ENCODE data around the gene CERT1.

The CERT1 gene

GRCh38 chr5:75389430-75389829 is 122.0 kb downstream of the CERT1 start:
- DNase-seq (ENCODE audit: low spot score) = no peak

GRCh38 chr5:75387806-75388205 is 123.6 kb downstream of the CERT1 start:
- DNase-seq (ENCODE audit: low spot score) = no peak

GRCh38 chr5:75384218-75384617 is 127.2 kb downstream of the CERT1 start:
- no peak for DNase-seq (ENCODE audit: low spot score)

- DNase-seq (ENCODE audit: low spot score) = no peak
Observed at GRCh38 chr5:75381456-75381855, 130.0 kb downstream of the CERT1 start.

GRCh38 chr5:75380099-75380498 is 131.3 kb downstream of the CERT1 start:
- no peak for DNase-seq (ENCODE audit: low spot score)

GRCh38 chr5:75375414-75375813 is 136.0 kb downstream of the CERT1 start:
- DNase-seq (ENCODE audit: low spot score) = no peak

- no peak for DNase-seq (ENCODE audit: low spot score)
Observed at GRCh38 chr5:75374394-75374814, 137.0 kb downstream of the CERT1 start.

GRCh38 chr5:75373862-75374261 is 137.6 kb downstream of the CERT1 start:
- DNase-seq (ENCODE audit: low spot score) = no peak

- DNase-seq (ENCODE audit: low spot score) = no peak
Observed at GRCh38 chr5:75368391-75368790, 143.0 kb downstream of the CERT1 start.

GRCh38 chr5:75367401-75367800 is 144.0 kb downstream of the CERT1 start:
- no peak for DNase-seq (ENCODE audit: low spot score)

- DNase-seq (ENCODE audit: low spot score) = no peak
Observed at GRCh38 chr5:75366787-75367186, 144.6 kb downstream of the CERT1 start.

- no peak for DNase-seq (ENCODE audit: low spot score)
Observed at GRCh38 chr5:75365740-75366139, 145.7 kb downstream of the CERT1 start.

GRCh38 chr5:75364571-75365280 is 146.7 kb downstream of the CERT1 start:
- no peak for DNase-seq (ENCODE audit: low spot score)

GRCh38 chr5:75363726-75364495 is 147.5 kb downstream of the CERT1 start:
- no peak for DNase-seq (ENCODE audit: low spot score)

GRCh38 chr5:75363111-75363510 is 148.3 kb downstream of the CERT1 start:
- no peak for DNase-seq (ENCODE audit: low spot score)

GRCh38 chr5:75362474-75362975 is 148.9 kb downstream of the CERT1 start:
- DNase-seq (ENCODE audit: low spot score) = no peak

GRCh38 chr5:75361310-75361709 is 150.1 kb downstream of the CERT1 start:
- no peak for DNase-seq (ENCODE audit: low spot score)

- DNase-seq (ENCODE audit: low spot score) = no peak
Observed at GRCh38 chr5:75358117-75358516, 153.3 kb downstream of the CERT1 start.

GRCh38 chr5:75356719-75357118 is 154.7 kb downstream of the CERT1 start:
- DNase-seq (ENCODE audit: low spot score) = no peak

- DNase-seq (ENCODE audit: low spot score) = no peak
Observed at GRCh38 chr5:75355236-75355635, 156.2 kb downstream of the CERT1 start.

- DNase-seq (ENCODE audit: low spot score) = no peak
Observed at GRCh38 chr5:75351139-75351926, 160.1 kb downstream of the CERT1 start.

- no peak for DNase-seq (ENCODE audit: low spot score)
Observed at GRCh38 chr5:75349663-75350062, 161.8 kb downstream of the CERT1 start.

- no peak for DNase-seq (ENCODE audit: low spot score)
Observed at GRCh38 chr5:75348241-75348640, 163.2 kb downstream of the CERT1 start.

All from germinal center (tissue), 1 donor.